GM12891 (cell line): ENCODE results near the gene TBX3.

Experiments used
- DNase-seq: peaks from one replicate; pipeline ENCODE4 v3.0.0; 2011; ENCODE audit warnings: low spot score; ENCODE audit not compliant: insufficient read length
- FAIRE-seq: peaks from 2 replicates; lab custom pipeline; 2011; peaks lifted over from hg19 to GRCh38; lab: Jason Lieb, UNC
- PAX5 ChIP-seq: IDR thresholded peaks from 2 replicates; pipeline ENCODE4 v1.6.1; 2011; ENCODE audit warnings: low read length, moderate library complexity, mild to moderate bottlenecking; ENCODE audit not compliant: insufficient read depth, severe bottlenecking
- POLR2A ChIP-seq: IDR thresholded peaks from 2 replicates; pipeline ENCODE4 v1.6.1; 2011; ENCODE audit warnings: low read depth, low read length, control low read depth
- POLR2AphosphoS5 ChIP-seq: IDR thresholded peaks from 2 replicates; pipeline ENCODE4 v1.6.1; 2011; ENCODE audit warnings: low read depth, low read length, control low read depth
- POU2F2 ChIP-seq: IDR thresholded peaks from 2 replicates; pipeline ENCODE4 v1.6.1; 2011; ENCODE audit warnings: low read depth, mild to moderate bottlenecking, control low read depth, low read length, moderate library complexity
- SPI1 ChIP-seq: IDR thresholded peaks from 2 replicates; pipeline ENCODE4 v1.6.1; 2011; ENCODE audit warnings: low read depth, low read length, control low read depth
- TAF1 ChIP-seq: IDR thresholded peaks from 2 replicates; pipeline ENCODE4 v1.6.1; 2011; ENCODE audit warnings: low read depth, low read length, control low read depth

TBX3 gene

DNA sequence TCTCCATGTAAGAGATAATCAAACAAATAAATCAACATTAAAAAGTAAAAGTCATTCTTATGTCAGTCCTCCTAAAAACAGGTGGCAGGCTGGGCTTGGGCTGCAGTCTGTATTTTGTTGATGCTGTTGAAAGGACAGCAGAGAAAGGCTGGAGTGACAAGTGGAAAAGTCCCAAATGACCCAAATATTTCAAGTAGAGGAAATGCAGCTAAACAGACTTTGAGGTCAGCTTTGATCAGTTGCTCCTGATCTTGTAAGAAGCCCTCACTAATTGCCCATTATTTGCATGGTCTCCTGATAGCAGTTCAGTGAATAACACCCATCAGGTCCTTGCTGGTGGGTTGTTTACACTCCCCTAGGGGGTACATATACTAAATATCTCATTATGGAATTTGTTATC is 24.9 kb downstream of the TBX3 start:
- no peak for FAIRE-seq

DNA sequence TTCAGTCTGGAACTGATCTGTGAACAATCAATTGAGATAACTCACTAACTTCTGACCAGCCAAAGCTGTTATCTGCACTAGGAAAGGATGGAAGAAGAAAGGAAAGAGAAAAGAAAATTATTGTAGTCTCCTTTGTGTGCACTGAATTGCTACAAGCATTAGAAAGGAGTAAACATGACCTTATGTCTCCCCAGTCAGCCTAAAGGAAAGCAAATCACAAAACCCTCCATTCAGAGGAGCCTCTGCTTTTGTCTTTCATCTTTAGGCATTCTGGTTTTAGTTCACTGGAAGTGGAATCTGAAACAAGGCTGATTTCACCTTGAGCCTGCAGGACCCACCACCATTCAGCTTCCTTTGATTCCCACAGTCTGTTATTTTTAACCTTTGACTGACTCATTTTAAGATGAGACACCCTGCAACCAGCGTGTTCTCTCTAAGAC is 26.0 kb downstream of the TBX3 start:
- DNase-seq: no peak
- FAIRE-seq: no peak
- TF ChIP-seq POLR2A: no peak
- TF ChIP-seq POU2F2: no peak
- TF ChIP-seq POLR2AphosphoS5: no peak
- no peak for TF ChIP-seq SPI1
- no peak for TF ChIP-seq TAF1
- TF ChIP-seq PAX5: no peak

More for the DNA sequence above, 24.9 kb downstream of the TBX3 start:
- DNase-seq: no peak
- TF ChIP-seq POU2F2 (no peak), TAF1 (no peak), SPI1 (no peak), POLR2AphosphoS5 (no peak), PAX5 (no peak), POLR2A (no peak)

DNA sequence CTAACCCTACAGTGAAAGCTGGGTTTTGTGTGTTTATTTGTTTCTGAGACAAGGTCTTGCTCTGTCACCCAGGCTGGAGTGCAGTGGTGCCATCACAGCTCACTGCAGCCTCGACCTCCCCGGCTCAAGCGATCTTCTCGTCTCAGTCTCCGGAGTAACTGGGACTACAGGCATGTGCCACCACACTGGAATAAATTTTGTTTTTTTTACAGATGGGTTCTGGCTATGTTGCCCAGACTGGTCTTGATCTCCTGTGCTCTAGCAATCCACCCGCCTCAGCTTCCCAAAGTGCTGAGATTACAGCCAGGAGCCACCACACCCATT is 26.4 kb downstream of the TBX3 start:
- TF ChIP-seq POU2F2: no peak
- TF ChIP-seq TAF1: no peak
- DNase-seq: no peak
- no peak for FAIRE-seq

DNA sequence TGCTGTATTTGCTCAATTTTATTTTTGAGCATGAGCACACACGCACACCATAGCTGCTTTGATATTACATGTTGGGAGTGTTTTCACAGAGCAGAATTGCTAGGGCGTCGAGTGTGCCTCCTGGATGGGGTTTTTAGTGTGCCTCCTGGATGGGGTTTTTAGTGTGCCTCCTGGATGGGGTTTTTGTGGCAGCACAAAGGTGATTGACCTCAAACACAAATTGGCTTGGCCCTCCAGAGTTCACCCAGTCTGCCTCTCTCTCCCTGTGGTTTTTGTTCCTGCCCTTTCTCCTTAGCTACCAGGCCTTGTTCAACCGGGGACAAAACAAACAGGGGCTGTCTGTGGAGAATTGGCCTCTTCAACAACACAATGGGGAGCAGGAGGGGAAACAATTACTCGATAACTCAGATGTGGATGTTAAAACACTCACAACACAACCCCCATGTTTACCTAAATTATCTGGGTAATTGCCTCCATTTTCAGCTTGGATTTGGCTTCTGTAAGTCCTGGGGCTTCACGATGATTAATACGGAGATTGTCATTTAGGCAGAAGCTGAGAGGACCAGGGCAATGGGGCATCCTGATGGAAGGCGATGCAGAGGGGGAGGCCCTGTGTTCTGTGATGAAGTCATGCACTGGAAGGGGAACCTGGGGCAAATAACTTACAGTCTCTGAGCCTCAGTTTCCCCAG is 26.9 kb downstream of the TBX3 start:
- DNase-seq (no peak), FAIRE-seq (no peak)

DNA sequence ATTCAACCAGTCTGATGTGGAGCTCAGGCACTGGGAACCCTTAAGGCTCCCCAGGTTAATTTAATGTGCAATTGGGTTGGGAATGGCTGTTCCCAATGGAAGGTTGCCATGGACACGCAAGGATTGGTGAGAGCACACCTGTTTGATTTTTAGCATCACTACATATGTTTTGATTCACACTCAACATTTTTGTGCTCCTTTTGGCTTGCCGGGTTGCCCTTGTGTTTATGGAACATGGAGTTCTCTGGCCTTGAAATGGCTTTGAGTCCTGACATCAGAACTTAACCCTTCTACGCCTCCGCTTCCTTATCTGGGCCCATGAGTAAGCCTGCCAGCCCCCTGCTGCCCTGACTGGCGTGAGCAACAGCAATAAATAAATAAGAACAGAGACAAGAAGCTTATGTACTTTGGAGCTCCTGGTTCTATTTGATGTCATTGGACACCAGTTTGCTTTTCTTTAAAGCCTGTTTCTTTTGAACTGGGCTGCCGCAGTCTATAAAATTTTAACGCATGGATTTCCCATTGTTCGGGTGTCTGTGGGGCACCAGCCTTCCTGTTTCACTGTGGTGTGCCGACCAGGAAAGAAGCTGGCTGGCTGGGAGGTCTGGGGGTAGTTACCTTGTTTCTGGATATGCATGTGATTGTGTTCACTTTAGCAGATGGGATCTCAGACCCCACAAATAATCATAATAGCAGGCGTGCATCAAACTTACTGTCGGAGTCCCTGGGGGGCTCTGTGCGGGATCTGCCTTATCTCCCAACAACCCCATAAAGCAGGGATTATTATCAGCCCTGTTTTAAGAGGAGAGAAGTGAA is 27.8 kb downstream of the TBX3 start:
- TF ChIP-seq TAF1 (no peak), POLR2AphosphoS5 (no peak), POU2F2 (no peak), POLR2A (no peak), PAX5 (no peak), SPI1 (no peak)
- no peak for DNase-seq
- no peak for FAIRE-seq

More for the DNA sequence above, 26.9 kb downstream of the TBX3 start:
- no peak for TF ChIP-seq TAF1
- TF ChIP-seq PAX5: no peak
- TF ChIP-seq POLR2AphosphoS5: no peak
- TF ChIP-seq SPI1: no peak
- no peak for TF ChIP-seq POLR2A
- TF ChIP-seq POU2F2: no peak

DNA sequence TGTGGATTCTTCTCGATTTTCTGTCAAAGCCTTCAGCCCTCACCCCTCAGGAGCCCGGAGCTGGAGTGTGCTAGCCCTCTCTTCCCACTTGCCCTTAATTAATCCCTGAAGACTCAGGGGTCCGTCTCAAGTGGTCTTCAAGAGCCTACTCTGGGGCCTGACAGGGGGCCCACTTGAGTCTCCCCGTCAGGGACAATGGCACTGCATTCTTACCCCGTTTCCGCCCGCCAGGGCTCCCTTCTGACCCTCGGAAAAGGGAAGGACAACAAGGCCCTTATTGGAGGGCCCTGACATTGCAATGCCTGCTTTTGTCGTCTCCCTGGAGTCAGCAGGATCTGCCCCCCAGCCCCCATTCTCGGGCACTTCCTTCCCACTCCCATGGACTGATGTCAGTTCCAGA is 34.4 kb downstream of the TBX3 start:
- DNase-seq (no peak), FAIRE-seq (no peak)
- TF ChIP-seq POLR2A: no peak
- no peak for TF ChIP-seq POU2F2
- no peak for TF ChIP-seq PAX5
- TF ChIP-seq POLR2AphosphoS5: no peak
- no peak for TF ChIP-seq TAF1
- no peak for TF ChIP-seq SPI1

DNA sequence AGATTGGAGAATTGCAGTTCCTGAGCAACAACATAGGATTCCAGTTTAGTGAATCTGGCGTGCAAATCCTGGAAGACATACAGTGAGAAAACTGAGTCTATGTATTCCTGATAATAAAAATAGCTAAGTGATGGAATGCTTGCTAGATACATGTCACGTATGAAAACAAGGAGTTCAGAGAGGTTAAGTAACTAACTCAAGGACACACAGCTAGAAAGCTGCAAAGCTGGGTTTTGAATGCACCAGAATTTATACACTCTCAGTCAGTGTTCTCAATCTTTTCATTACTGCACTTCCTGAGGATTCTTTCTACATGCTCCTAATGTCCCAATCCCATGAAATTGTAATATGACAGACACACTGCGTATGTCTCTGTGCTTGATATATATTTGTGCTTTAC is 35.3 kb downstream of the TBX3 start:
- DNase-seq (no peak), FAIRE-seq (no peak)
- no peak for TF ChIP-seq POLR2AphosphoS5
- TF ChIP-seq POU2F2: no peak
- TF ChIP-seq TAF1: no peak
- no peak for TF ChIP-seq PAX5
- no peak for TF ChIP-seq SPI1
- TF ChIP-seq POLR2A: no peak

DNA sequence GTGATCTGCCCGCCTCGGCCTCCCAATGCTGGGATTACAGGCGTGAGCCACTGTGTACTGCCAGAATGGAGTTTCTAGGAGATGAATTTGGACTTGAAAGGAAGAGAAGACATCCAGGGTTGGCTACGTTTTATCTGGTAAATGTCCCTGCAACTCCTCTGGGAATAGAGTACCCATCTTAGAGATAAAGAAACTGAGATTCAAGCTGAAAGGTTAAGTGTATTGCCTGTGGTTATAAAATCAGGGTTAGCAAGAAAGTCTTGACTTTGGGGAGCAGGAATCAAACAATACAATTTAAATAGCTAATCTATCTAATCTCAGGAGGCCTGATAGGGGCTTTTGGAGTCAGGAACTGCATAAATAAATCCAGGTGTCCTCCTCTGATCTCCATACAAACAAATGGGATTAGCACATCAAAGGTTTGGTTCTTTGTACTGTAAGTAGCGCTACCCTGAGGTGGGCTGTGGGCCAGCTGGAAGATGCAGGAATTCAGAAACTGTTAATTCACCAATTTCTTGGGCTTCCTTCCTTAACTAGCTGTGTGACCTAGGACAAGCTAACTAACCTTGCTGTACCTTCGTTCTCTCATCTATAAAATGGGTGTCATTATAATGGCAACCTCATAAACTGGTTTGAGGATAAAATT is 45.1 kb downstream of the TBX3 start:
- no peak for TF ChIP-seq POU2F2
- no peak for DNase-seq
- FAIRE-seq: no peak

DNA sequence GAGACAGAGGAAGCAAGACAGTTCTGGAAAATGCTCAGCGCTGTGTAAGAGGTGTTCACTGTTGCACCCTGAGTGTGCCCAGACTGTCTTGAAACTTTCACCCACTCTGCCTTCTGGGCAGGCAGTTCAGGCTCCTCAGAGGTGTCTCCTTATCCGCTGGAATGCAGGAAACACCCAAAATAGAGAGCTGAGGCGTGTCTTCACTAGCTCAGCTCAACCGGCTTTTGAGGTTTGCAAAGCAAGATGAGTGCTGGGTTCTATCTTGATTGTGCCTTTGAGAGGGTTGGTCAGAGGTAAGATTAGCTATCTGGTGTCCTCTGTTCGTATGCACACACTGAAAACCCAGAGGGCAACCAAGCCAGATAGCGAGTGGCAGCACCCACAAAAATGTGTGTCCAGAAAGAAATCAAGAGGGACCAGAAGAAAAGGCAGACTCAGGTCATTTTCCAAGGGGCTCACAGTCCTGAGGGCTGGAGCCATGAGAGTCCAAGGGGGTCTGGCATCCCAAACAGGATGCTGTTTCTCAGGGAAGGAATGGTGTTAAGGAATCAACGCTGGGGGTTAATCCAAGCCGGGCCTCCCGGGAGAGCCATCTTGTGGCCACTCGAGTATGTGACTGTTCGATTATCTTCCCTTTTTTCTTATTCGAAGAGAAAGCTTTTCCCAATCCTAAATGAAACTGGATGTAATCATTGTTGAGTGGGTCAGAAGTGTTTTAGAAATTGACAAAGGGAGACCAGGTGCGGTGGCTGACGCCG is 47.1 kb downstream of the TBX3 start:
- FAIRE-seq (no peak), DNase-seq (no peak)
- no peak for TF ChIP-seq SPI1
- TF ChIP-seq POU2F2: no peak
- no peak for TF ChIP-seq PAX5
- no peak for TF ChIP-seq POLR2AphosphoS5
- TF ChIP-seq TAF1: no peak
- no peak for TF ChIP-seq POLR2A

DNA sequence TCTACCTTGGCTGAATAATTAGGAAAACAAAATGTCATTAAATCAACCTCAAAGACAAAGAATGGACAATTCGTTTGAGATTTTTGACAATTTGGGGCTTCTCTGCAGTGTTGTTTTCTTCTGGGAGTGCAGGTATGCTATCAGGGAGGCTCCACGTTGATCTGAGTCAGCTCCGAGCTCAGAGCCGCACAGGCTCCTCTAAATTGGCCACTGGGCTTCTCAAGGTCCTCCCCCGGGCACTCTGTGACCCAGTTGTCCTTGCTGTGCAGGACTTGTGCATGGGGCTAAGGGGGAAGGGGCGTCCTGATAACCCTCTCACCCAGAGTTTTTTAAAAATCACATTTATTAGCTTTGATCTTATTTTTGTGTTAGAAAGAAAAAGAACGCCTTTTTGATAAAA is 52.7 kb downstream of the TBX3 start:
- DNase-seq: no peak
- TF ChIP-seq POLR2A (no peak), TAF1 (no peak), POU2F2 (no peak), POLR2AphosphoS5 (no peak), PAX5 (no peak), SPI1 (no peak)
- no peak for FAIRE-seq
